GM18873 (cell line): ENCODE measurements around the gene ZNF148.

ENCODE experiments used
- ATAC-seq: cut with Tn5 transposase; IDR thresholded peaks from one replicate; pipeline ENCODE4 v1.9.1; 2021; ENCODE audit warnings: mild to moderate bottlenecking, moderate library complexity, moderate number of reproducible peaks; ENCODE audit not compliant: unreplicated experiment, low FRiP score

Gene ZNF148

GRCh38 chr3:125294411-125294810, 80.7 kb downstream of the ZNF148 start:
- ATAC-seq, result no peak

- ATAC-seq, result no peak
These were observed 83.1 kb downstream of the ZNF148 start for GRCh38 chr3:125292015-125292414.

GRCh38 chr3:125289429-125289981, 85.6 kb downstream of the ZNF148 start:
- no peak for ATAC-seq

GRCh38 chr3:125287248-125287647, 87.9 kb downstream of the ZNF148 start:
- no peak for ATAC-seq

- ATAC-seq, result no peak
These were observed 93.7 kb downstream of the ZNF148 start for GRCh38 chr3:125281381-125281780.

GRCh38 chr3:125280668-125281361, 94.3 kb downstream of the ZNF148 start:
- no peak for ATAC-seq

GRCh38 chr3:125278155-125278554, 97.0 kb downstream of the ZNF148 start:
- ATAC-seq, result no peak

- ATAC-seq, result no peak
These were observed 104.0 kb downstream of the ZNF148 start for GRCh38 chr3:125271127-125271526.

GRCh38 chr3:125267460-125267859, 107.7 kb downstream of the ZNF148 start:
- no peak for ATAC-seq

GRCh38 chr3:125266971-125267370, 108.2 kb downstream of the ZNF148 start:
- no peak for ATAC-seq

- no peak for ATAC-seq
These were observed 113.0 kb downstream of the ZNF148 start for GRCh38 chr3:125262161-125262560.

GRCh38 chr3:125261031-125261430, 114.1 kb downstream of the ZNF148 start:
- ATAC-seq, result no peak

- ATAC-seq, result no peak
These were observed 115.0 kb downstream of the ZNF148 start for GRCh38 chr3:125260158-125260557.

GRCh38 chr3:125257536-125257935, 117.6 kb downstream of the ZNF148 start:
- no peak for ATAC-seq

GRCh38 chr3:125256675-125257074, 118.5 kb downstream of the ZNF148 start:
- ATAC-seq, result no peak

- no peak for ATAC-seq
These were observed 124.2 kb downstream of the ZNF148 start for GRCh38 chr3:125250973-125251372.

GRCh38 chr3:125246237-125246636, 128.9 kb downstream of the ZNF148 start:
- ATAC-seq, result no peak

GRCh38 chr3:125245521-125245920, 129.6 kb downstream of the ZNF148 start:
- ATAC-seq, result no peak

GRCh38 chr3:125240496-125240895, 134.6 kb downstream of the ZNF148 start:
- no peak for ATAC-seq

- no peak for ATAC-seq
These were observed 135.9 kb downstream of the ZNF148 start for GRCh38 chr3:125239266-125239665.

- no peak for ATAC-seq
These were observed 136.4 kb downstream of the ZNF148 start for GRCh38 chr3:125238759-125239158.

GRCh38 chr3:125236331-125236903, 138.7 kb downstream of the ZNF148 start:
- no peak for ATAC-seq
